GM21786 (cell line): ENCODE data around the gene AFF3.

Source experiments
- ATAC-seq: cut with Tn5 transposase; IDR thresholded peaks from one replicate; pipeline ENCODE4 v1.9.1; 2021; ENCODE audit not compliant: unreplicated experiment

The AFF3 gene

DNA sequence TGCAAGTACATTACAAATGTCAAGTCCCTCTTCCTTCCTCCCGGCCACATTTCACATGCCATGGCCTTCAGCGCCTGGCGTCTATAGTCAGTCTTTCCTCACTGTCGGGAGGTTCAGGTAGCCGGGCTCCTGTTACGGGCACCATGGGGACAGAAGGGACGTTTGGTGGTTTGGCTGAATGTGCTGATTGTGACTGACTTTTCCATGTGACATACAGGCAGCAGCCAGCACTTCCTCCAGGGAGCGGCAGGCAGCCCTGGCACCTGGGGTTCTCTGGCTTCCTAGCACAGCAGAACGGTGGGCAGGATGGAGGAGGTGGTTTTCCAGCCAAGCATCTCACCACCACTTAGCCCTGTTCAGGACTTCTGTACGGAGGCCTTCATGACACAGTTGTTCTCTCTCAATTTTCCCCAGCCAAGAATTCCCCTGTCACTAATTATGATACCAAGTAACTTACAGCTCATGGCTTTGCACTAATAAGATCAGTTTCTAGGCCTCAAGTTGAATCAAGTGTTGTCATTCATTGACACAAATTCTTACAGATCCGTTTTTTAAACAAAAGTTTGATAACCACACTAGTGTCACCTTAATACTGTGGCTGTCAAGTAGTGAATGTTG, 568.6 kb downstream of the AFF3 start:
- ATAC-seq, result no peak

DNA sequence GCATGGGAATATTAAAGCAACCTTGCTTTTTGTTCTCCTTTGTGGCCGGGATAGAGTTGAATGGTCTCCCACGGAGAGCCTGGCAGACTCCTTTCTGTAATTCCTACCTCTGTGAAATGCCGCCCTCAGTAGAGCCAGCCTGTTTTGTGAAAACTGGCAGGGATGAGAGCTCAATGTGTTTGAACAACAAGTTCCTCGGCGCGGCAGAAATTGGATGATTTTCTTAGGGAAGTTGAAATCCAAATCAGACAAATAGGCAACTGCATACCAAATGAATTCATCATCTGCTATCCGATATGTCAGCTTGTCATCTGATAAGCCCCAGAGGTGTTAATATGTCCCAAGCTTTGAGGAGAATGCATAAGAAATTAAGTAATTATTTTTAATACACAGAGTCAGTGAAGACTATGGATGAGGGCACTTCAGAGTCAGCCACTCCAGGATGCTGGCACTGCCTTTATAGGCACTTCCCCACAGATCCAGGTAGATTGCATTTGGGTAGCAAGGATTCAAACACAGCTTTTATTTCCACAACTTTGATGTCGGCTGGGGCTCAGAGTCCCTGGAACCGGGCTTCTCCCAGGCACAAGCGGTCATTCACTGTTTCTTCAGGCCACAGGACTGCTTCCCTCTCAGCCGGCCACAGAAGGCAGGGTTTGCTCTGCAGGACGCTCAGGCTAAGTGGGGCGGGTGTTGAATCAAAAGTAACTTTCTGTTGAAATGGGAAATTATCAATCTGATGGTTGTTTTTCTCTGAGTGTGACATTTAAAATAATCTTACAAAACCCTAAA, 569.8 kb downstream of the AFF3 start:
- ATAC-seq, result no peak

DNA sequence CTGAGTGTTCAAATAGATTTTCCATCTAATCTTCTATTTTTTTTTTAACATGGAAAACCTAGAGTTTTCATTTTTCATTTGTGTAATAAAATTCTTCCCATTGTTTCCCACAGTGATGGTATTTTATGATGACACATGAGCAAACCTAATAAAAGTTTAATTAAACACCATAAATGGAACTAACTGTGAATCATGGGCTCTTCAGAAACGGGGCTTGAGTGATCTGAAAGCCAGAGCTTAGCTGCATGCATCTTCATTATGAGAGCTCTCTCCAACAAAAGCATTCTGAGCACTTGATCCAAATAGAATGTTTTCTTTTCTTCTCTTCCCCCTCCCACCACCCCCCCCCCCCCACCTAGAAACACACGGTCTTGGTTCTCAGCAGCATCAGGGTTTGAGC, 570.4 kb downstream of the AFF3 start:
- no peak for ATAC-seq

DNA sequence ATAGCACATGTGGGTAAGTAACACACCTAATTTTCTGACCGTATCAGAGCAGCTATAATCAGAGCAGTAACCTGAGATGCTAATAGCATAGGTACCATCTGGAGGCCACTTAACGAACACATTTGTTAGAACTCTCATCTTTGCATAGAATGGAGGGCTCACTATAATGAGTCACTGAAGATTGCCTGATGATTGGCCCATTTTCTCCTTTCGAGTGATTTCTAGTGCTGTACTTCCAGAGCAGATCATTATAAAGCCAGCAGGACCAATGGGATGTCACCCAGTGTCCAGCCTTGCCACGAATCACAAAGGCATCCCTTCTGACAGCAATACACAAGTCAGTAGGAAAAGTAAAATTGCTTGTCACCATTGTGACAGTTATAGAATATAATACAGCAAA, 570.9 kb downstream of the AFF3 start:
- ATAC-seq, result no peak

DNA sequence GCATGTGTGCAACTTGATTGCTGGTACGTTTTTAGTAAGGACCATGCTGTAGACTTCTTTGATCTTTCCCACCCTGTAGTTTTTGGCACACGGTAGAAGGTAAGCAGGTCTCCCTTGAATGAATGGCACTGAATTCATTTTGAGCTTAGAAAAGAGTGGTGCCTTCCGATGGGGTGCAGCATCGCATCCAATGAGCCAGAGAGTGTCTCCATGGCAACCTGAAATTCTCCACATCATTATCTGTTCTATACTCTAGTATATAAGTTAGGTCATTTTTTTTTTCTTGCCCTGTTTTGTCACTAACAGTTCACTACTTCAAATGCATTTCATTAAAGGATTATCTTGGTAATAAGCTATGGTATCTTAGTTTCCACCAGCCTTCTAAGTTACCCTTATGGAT, 571.4 kb downstream of the AFF3 start:
- ATAC-seq, result no peak

DNA sequence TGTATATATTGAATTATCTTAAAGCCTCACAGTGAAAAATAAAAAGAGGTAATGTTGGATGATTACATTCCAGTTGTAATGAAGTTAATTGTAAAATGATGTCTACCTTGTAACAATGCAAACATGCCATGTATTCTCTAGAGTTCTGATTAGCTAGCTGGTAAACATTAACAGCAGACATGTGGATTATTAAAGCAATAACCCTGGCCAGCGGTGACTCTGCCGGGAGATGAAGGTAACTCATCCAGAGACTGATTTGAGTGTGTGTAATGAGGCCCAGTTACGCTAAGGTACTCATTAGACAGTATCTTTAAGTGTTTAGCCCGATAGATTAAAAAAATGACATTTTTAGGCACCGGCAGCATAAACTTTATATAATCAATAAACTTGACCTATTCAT, 573.0 kb downstream of the AFF3 start:
- no peak for ATAC-seq

DNA sequence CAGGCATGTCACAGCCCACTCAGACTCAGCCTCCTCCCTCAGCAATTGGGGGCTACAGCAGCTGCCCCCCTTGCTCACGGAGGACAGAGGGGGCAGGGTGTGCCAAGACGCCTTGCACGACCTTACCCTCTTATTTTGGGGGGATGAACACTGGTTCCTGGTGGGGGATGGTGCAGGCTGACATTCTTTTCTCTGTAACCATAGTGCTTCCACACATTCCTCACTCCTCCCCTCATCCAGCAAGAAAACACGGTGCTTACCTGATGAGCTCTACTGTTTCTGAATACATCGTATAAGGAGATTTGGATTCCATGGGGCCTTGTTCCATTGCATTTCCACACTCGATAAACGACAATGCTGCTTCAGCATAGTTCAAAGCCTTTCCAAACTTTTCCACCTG, 577.2 kb downstream of the AFF3 start:
- ATAC-seq, result no peak

DNA sequence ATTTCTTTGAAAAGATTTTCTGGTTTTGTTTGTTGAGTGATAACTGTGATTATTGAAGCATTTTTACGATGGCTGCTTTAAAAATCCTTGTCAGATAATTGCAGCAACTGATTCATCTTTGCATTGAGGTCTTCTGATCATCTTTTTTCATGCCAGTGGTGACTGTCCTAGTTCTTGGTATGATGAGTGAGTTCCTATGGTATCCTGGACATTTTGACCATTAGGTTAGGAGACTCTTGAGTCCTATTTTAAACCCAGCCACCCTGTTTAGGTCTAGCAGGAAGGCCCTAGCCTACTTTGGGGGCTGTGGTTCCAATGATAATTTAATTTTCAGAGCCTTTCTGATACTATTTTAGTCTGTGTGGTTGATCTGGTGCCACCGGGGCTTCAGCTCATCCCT, 579.9 kb downstream of the AFF3 start:
- ATAC-seq, result no peak

DNA sequence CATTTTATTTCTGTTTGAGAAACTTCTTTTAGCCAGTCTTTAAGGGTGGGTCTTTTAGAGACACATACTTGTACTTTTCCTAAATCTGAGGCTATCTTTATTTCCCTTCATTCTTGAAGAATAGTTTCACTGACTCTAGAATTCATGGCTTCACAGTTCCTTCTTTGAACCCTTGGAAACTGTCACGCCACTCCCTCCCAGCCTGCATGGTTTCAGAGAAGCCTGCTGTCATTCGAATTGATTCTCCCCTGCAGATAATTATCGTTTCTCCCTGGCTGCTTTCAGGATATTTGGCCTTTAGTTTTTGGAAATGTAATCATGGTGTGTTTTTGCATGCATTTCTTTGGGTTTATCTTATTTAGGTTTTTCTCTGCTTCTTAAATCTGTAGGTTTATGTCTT, 580.6 kb downstream of the AFF3 start:
- no peak for ATAC-seq

DNA sequence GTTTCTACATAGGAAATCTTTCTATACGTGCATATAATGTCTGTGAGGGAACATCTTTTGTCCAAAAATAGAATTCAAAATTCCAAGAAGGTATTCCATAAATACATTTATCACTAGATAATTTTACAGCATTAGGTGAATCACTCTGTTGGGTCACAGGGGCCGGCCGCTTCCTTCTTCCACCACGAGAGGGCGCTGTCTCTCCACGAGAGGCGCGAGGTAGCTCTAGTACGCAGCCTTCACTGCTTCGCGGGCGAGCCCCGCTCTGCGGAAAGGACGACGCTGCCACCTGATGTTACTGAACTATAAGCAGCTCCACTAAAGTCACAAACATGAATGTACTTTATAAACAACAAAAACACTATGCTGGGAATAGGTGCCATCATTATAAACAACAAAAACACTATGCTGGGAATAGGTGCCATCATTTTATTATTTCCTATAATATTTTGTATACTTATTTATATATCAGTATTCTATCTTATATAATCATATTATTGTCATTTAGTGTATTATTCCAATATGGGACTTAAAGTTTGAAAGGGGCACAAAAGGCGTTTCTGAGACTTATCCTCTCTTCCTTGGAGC, 583.2 kb downstream of the AFF3 start:
- no peak for ATAC-seq

DNA sequence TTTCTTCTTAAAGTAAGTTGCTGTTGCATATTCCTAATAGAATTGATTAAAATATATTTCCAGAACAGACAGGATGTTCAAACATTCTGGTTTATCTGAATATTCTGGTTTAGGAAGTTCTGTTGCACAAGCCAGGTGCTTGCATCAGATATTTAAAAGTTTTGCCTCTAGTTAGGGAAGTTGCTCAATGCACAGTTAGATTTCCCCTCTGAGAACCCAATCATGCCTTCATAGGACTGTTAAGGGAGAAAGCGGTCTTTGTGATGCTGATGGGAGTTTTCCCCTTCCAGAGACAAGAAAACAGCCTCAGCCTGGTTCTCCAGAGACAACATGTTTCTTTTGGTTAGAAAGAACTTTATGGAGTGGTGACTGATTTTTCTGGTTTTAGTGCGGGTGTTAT, 587.0 kb downstream of the AFF3 start:
- ATAC-seq, result no peak

DNA sequence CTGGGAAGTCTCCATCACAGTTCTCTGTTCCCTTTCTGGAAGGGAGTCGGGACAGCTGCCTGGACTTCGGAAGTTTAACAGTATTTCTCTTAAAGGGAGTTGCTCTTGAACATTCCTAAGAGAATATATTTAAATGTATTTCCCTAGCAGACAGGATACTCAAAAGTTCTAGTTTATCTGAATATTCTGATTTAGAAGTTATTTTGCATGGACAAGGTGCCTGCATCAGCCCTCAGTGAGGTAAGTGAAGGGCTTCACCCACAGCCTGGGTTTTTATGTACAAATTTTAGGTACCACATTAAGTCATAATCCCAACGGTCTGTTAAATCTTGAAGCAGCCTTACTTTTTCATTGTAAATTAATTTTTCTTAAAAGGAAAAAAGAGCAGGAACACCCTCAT, 587.5 kb downstream of the AFF3 start:
- ATAC-seq, result no peak

DNA sequence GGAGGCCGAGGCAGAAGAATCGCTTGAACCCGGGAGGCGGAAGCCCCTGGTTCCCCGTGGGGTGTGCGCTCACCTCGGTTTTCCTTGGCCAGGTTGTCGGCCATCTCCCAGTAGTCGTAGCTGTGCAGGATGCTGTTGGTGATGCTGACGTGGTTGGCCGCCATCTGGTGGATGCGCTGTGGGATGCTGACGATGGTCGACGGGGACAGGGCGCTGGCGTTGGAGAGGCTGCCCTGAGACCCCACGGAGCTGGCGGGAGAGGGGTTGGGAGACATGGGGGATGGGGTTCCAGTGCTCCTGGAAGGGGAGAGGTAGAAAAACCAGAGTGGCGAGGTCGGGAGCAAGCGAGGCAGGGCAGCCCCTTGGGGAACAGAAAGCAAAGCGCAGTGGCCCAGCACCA, 588.2 kb downstream of the AFF3 start:
- ATAC-seq, result no peak

DNA sequence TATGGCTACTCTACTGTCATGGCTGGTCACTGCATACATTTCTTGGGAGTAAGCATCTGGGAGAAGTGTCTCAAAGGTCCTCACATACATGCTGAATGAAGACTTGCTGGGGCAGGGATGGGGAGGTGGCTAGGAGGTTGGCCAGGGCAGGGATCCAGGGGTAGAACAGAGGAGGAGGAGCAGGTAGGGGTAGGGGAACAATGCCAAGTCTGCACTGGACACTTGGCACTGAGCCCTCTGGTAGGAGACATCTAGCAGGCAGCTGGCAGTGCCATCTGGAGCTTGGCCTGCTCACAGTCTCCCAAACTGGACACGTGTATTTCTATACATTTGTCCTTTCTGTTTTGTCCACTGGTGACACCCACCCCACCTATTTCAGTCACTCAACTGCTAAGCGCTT, 589.9 kb downstream of the AFF3 start:
- ATAC-seq, result no peak

DNA sequence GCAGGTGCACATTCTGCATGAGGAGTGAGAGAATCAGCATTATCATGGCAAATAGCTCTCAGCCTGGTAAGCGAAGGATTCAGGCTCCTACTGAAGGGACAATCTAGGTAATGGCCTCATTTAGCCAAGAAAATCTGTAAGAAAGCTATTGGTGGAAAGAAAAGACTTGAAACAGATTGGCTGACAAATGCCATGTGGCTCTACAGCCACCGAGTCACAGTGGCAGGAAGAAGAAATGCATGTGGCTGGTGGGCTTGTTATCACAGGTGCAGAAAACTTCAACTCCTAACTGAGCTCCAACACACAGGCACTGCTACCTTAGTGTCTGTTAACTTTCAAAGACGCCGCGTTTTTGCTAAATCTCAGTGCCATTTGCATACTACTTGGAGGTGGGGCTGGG, 592.0 kb downstream of the AFF3 start:
- ATAC-seq, result no peak

DNA sequence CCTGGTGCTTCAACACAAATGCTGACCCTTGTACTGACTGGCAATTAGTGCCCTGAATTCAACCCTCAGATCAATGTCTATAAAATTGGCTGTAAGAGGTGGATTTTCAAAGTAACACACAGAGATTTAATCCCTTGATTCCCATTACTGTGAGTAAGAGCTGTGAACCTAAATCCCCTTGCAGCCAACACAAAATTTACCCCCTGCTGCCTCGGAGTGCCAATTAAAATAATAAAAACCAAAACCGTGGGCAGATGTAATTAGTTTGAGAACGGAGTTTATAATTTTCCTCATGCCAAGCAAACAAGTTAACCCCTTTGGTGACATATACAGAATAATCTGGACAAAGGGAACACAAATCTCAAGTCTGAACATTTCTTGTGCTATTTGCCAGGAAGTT, 596.8 kb downstream of the AFF3 start:
- ATAC-seq, result no peak

DNA sequence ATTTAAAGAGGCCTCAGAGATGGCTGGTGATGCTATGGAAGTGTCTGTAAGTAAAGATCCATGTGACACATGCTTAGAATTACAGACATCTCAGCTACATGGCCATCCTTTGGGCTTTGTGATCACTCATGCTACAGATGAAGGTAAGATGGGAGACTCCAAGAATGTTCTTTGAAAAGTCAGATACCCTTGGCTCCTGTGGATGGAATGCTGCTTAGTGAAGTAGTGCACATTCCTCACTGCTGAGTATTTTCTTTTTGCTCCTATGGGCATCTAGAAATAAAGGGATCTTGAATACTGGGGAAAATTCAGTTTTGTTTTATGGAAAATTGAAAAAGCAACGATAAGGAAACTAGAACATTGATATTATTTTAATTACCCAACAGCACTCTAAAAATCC, 597.3 kb downstream of the AFF3 start:
- ATAC-seq, result no peak

DNA sequence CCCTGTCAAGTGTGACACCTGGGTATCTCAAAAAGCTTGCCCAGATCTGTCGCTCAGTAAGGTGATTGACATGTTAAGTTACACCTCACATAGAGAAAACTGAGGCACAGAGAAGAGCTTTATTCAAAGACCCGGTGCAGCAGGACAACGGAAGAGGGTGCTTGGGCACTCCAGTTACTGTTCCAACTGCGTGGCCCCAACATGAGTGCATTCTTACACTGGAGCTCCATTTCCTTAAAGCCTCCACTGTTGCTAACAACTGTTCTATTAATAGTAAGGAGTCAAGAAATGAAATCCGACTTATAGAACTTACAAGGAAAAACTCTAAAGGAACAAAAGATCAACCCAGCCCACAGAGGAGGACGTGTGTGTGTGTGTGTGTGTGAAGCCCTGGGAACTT, 597.8 kb downstream of the AFF3 start:
- no peak for ATAC-seq

DNA sequence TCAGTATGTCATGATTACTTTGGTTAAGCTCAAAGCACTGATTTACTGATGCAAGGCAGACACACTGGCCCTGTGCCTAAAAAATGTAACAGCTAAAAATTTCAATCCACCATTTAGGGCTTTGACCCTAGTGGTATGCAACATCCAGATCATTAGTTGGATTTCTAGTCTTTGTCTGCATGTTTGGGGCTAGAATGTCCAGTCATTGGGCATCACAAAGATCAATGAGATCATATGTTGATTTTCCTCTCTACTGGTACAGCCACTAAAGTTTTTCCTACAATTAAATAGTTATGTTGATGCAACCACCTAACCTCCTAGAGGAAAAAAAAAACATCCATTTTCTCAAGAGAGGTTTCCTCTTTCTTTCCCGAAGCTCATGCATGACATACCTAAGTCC, 599.1 kb downstream of the AFF3 start:
- no peak for ATAC-seq

DNA sequence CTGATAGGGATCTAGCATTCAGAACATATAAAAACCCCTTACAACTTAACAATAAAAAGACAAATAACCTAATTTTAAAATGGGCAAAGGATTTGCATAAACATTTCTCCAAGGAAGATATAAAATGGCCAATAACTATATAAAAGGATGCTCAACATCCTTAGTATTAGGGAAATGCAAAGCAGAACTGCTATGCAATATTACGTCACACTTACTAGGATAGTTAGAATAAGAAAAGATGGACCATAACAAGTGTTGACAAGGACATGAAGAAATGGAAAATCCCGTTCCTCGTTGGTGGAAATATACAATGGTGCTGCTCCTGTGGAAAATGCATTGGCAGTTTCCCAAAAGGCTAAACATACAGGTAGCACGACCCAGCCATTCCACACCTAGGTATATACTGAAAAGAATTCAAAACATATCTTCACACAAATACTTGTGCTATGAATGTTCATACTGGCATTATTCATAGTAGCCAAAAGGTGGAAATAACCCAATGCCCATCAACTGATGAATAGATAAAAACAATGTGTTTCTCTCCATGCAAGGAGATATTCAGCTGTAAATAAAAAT, 604.4 kb downstream of the AFF3 start:
- ATAC-seq, result no peak

DNA sequence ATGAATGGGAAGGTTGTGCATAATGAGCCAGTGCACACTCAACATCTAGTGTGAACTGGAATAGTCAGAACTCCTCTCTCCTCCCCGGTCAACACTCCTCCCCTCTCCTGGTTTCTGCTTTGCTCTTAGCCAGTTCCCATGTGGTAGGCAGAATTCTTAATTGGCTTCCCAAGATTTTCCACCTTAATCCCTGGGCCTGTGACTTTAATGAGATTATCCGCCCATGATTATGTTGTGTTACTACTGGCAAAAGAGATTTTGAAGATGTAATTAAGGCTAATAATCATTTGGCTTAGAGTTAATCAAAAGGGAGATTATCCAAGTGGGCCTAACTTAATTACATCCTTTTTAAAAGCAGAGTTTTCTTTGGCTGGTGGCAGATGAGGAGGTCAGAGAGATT, 618.3 kb downstream of the AFF3 start:
- no peak for ATAC-seq

DNA sequence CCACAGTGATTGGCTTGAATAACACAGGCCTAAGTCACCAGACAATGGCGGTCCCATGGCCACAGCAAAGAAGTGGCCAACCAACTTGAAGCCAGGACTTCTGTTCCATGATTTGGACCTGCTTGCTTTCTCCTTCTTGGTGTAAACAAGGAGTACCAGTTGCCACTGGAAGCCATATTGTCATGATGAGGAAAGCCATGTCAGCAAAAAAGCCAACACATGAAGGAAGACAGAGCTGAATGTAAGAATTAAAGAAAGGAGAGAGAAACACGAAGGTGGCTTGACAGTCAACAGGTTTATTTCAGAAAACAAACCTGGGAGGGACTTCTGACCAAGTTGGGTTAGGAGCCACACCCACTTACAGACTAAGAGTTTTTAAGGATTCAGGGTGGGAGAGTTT, 620.2 kb downstream of the AFF3 start:
- no peak for ATAC-seq
